Neural progenitor cell (in vitro differentiated cells): ENCODE measurements around the gene WDR76.

ENCODE experiments used
- CTCF ChIP-seq: fragments of 200-600 bp; sonication (generic); IDR thresholded peaks from 2 replicates; pipeline ENCODE4 v1.5.1; 2017; ENCODE audit warnings: antibody characterized with exemption, mild to moderate bottlenecking
- EZH2 ChIP-seq: fragments of 200-600 bp; sonication (generic); IDR thresholded peaks from 2 replicates; pipeline ENCODE4 v1.6.1; 2017; ENCODE audit warnings: antibody characterized with exemption, mild to moderate bottlenecking, moderate library complexity
- EZH2phosphoT487 ChIP-seq: fragments of 200-600 bp; sonication (generic); IDR thresholded peaks from 2 replicates; pipeline ENCODE4 v1.6.1; 2017; ENCODE audit warnings: antibody characterized with exemption

GRCh38 chr15:43879386-43880355 is 52.9 kb downstream of the WDR76 start:
- no peak for TF ChIP-seq CTCF
- no peak for TF ChIP-seq EZH2phosphoT487
- TF ChIP-seq EZH2 = no peak
